GM08714 (cell line): Measurements from ENCODE around the gene DNAJB9.

Experiments used
- H3K4me3 ChIP-seq: fragments of 200-500 bp; sonication (Bioruptor generic); 2 replicates; pipeline ENCODE4 v1.5.1; 2014; ENCODE audit warnings: mild to moderate bottlenecking, low read length, inconsistent platforms
- ZNF274 ChIP-seq: IDR thresholded peaks from 2 replicates; pipeline ENCODE4 v1.6.1; 2012; ENCODE audit warnings: mild to moderate bottlenecking, low read depth, low read length

DNAJB9 gene

GRCh38 chr7:108586274-108586710, 16.6 kb downstream of the DNAJB9 start:
- TF ChIP-seq ZNF274, result no peak
- no peak overlapping the region for H3K4me3 ChIP-seq

DNA sequence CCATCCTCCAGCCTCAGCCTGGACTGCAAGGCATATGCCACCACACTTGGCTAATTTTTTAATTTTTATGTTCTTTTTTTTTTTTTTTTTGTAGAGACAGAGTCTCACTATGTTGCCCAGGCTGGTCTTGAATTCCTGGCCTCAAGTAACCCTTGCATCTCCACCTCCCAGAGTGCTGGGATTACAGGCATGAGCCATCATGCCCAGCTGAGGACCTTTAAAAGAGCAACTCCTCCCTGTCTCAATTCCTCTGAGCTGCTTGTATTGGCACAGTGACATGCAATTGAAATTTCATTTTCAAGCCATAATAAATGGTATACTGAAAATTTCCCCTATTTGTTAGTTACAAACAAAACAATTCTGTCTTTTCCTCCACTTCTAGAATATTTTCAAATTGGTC, 19.5 kb downstream of the DNAJB9 start:
- H3K4me3 ChIP-seq, result no peak overlapping the region
- TF ChIP-seq ZNF274, result no peak

- no peak overlapping the region for H3K4me3 ChIP-seq
- TF ChIP-seq ZNF274, result no peak
These were observed 20.2 kb downstream of the DNAJB9 start for GRCh38 chr7:108589874-108590273.

DNA sequence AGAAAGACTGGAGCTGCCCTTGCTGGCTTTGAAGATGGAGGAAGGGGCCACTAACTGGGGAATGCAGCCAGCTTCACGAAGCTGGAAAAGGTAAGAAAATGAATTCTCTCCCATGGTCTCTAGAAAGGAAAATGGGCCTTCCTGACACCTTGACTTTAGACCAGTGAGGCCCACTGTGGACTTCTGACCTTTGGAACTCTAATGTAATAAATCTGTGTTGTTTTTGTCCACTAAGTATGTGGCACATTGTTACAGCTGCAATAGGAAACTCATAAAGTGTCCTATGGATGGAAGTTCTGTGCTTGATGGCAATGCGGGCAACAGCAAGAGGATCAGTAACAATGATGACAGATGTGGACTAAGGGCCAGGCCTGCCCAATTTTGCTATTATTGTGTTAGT, 20.9 kb downstream of the DNAJB9 start:
- no peak for TF ChIP-seq ZNF274

DNA sequence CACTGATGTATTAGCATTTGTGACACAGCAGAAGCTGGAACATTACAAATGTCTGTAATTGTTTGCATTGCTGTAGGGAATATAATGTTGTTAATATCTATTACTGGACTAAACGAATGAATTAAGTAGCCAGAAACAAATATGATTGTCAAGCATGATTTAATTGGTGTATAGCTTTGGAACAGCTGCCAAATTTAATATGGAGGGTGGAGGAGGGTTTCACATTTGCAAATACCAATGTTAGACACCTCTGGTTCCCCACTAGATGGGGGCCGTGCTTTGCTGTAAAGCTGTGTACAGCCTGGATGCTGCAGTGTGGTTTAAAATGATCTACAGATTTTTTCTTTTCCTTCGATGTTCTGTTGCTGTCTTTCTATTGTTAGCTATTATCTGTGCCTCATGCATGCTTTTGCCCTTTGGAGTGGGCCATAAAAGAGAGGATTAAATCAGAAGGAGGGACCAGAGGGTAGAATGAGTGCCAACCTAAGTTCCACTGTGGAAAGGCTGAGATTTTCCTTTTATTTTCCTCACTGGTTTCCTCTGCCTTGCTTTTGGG, 23.1 kb downstream of the DNAJB9 start:
- TF ChIP-seq ZNF274, result no peak
- H3K4me3 ChIP-seq, result no peak overlapping the region

More for the DNA sequence above, 20.9 kb downstream of the DNAJB9 start:
- no peak overlapping the region for H3K4me3 ChIP-seq

- no peak for TF ChIP-seq ZNF274
- no peak overlapping the region for H3K4me3 ChIP-seq
These were observed 26.9 kb downstream of the DNAJB9 start for GRCh38 chr7:108596560-108596959.

DNA sequence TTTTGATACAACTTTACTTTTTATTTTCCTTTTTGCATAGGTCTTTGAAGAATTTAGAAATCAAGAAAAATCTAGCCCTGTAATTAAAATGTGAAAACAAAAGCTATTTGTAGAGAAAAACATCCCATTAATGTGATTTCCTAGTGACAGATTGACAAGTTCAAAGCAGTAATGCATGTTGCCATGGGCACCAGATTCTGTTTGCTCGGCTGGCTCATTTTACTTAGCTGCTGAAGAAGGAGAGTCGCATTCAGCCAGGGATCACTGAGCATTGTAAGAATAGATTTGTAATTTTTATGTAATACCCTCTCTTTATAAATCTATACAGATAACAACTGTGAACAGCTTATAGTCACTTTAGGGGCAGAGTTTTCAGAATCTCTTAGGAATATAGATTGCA, 28.5 kb downstream of the DNAJB9 start:
- no peak for TF ChIP-seq ZNF274

GRCh38 chr7:108598914-108599580, 29.4 kb downstream of the DNAJB9 start:
- H3K4me3 ChIP-seq, result no peak overlapping the region
- no peak for TF ChIP-seq ZNF274

More for the DNA sequence above, 28.5 kb downstream of the DNAJB9 start:
- H3K4me3 ChIP-seq, result no peak overlapping the region

DNA sequence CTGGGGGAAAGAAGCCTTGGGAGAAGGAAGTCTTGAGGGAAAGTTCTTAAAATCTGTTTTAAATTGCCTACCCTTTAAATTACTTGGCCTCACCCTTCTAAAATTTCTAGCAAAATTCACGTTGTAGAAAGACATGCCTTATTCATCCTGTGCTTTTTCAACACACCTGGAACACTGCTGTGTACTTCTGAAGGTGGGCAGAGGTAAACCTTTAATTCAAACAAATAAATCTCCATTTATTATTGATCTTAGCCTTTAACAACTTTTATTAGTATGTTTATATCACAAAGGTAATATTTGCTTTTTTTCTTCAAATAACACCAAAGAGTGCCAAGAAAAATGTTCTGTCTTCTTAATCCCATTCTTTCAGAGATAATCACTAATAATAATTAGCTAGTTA, 30.7 kb downstream of the DNAJB9 start:
- no peak for TF ChIP-seq ZNF274
- no peak overlapping the region for H3K4me3 ChIP-seq

- TF ChIP-seq ZNF274, result no peak
- no peak overlapping the region for H3K4me3 ChIP-seq
These were observed 34.1 kb downstream of the DNAJB9 start for GRCh38 chr7:108603656-108604306.

- no peak for TF ChIP-seq ZNF274
- H3K4me3 ChIP-seq, result no peak overlapping the region
These were observed 34.8 kb downstream of the DNAJB9 start for GRCh38 chr7:108604307-108605077.

DNA sequence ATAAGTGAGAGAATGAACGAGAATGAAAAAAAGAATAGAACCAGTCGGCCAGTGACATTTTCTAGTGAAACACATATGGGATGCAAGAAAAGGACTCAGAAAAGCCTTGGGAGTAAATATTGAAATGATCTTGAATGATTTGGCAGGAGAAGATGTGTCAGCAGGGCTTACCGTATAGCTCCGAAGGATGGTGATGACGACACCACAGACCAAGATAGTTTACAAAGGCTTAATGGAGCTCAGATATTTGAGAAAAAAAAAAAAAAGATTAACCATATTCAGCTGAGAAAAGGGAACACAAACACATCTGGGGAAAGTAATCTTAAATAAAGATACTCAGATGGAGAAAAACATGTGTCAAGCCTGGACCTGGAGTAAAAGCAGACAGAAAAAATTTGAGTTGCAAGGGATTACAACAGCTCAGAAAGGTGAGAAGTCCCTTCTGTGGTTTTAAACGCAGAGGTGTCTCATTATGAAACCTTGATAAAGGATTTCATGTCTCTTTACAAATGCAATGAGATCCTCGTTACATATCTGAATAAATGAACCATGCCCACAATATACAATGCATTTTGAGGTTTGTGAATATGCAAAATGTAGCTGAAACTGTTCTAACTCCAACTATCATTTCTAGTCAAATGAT, 36.0 kb downstream of the DNAJB9 start:
- no peak for TF ChIP-seq ZNF274
- no peak overlapping the region for H3K4me3 ChIP-seq

DNA sequence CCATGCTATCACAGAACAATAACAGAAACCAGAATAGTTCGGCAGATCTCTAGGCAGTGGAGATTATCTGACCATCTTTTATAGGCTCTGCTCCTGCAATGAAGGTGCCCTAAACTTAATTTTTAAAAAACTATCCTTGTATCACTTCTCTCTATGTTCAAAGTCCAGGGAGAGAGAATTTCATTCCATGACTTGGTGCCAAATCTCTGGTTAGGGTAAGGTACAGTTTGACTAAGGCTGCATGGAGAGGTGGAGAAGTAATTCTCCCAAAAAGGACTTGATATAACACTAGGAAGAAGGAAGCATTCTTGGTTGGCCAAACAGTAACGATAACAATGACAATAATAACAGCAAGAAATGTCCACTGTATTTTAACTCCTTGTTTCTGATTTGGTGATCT, 40.0 kb downstream of the DNAJB9 start:
- no peak for TF ChIP-seq ZNF274

DNA sequence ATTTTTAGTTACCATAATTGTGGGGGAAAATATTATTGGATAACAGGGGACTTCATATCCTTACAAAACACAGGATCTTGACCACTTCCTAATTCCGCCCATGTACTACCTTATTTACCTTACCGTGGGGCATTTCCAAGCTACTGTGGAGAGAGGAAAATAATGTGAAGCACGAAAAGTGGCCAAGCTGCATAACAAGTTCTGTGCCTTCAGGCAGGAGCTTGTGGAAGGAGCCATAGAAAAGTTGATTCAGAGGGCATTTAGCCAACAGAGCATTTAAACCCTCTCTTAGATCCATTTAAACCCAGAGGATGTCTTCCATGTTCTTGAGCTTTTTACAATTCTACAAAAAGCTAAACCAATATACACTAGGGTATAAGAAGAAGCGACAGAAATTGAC, 41.6 kb downstream of the DNAJB9 start:
- no peak for TF ChIP-seq ZNF274

More for the DNA sequence above, 40.0 kb downstream of the DNAJB9 start:
- no peak overlapping the region for H3K4me3 ChIP-seq

More for the DNA sequence above, 41.6 kb downstream of the DNAJB9 start:
- H3K4me3 ChIP-seq, result no peak overlapping the region
